22Rv1 (cell line): Measurements from ENCODE around the gene PPIL6.
"Not testable (repeated sequence)": the region's sequence is repeated elsewhere in the genome, so short reads cannot be mapped to it uniquely, and the experiment has no call there.

Source experiments
- H3K27ac ChIP-seq: fragments of 450-650 bp; 2 replicates; pipeline ENCODE4 v1.5.1; 2017
- CTCF ChIP-seq: fragments of 450-650 bp; IDR thresholded peaks from 2 replicates; pipeline ENCODE4 v1.5.1; 2017; ENCODE audit warnings: mild to moderate bottlenecking
- ZFX ChIP-seq: fragments of 450-650 bp; IDR thresholded peaks from 2 replicates; pipeline ENCODE4 v1.6.1; 2017; ENCODE audit warnings: antibody characterized with exemption, borderline replicate concordance

Gene PPIL6

GRCh38 chr6:109370336-109370735 lies 70.1 kb downstream of the PPIL6 start:
- no peak for TF ChIP-seq CTCF
- no peak for TF ChIP-seq ZFX
- no peak overlapping the region for H3K27ac ChIP-seq

GRCh38 chr6:109369728-109370127 lies 70.7 kb downstream of the PPIL6 start:
- TF ChIP-seq CTCF (no peak), ZFX (no peak)
- H3K27ac ChIP-seq: no peak overlapping the region

GRCh38 chr6:109364382-109365078 lies 75.9 kb downstream of the PPIL6 start:
- not testable (repeated sequence) for H3K27ac ChIP-seq

- no peak overlapping the region for H3K27ac ChIP-seq
- TF ChIP-seq ZFX (no peak), CTCF (no peak)
Measured at GRCh38 chr6:109363753-109364152, 76.7 kb downstream of the PPIL6 start.

- no peak overlapping the region for H3K27ac ChIP-seq
- TF ChIP-seq CTCF (no peak), ZFX (no peak)
Measured at GRCh38 chr6:109362102-109362884, 78.1 kb downstream of the PPIL6 start.

- TF ChIP-seq CTCF (no peak), ZFX (no peak)
- no peak overlapping the region for H3K27ac ChIP-seq
Measured at GRCh38 chr6:109360791-109361190, 79.6 kb downstream of the PPIL6 start.

DNA sequence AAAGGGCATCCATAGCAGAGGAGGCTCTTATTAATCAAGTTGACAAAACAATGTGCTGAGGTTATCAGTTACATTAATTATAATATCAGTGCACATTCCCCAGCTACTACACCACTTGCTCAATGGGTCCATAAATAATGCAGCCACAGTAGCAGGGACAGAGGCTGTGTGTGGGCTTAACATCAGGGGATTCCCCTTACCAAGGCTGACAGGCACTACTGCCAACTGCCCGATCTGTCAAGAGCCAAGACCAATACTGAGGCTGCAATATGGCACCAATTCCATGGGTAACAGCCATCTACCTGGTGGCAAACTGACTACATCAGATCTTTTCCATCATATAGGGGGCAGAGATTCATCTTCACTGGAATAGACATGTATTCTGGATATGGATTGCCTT lies 80.1 kb downstream of the PPIL6 start:
- H3K27ac ChIP-seq: no peak overlapping the region
- no peak for TF ChIP-seq CTCF

- no peak overlapping the region for H3K27ac ChIP-seq
- TF ChIP-seq ZFX (no peak), CTCF (no peak)
Measured at GRCh38 chr6:109359248-109359647, 81.2 kb downstream of the PPIL6 start.
